ENCODE measurements around the gene PSMB9. TPM values are rescaled to one million over a fixed set of nuclear protein-coding genes. Genes with fewer than 3 reads are reported as not detected.

The PSMB9 gene
- total and polyA plus RNA-seq, 5 donors from 2014 or later, result 148 to 896 (median 525) TPM

GRCh38 chr6:32832535-32832934, 21.5 kb upstream of the PSMB9 start:
- Mint-ChIP-seq H3K4me1 (peaks cover 34 to 65% (median 59%) of the 10 kb centered on the region in 4 donors), H3K9me3 (no peaks in the 10 kb centered on the region), H3K27me3 (no peaks in the 10 kb centered on the region), H3K4me3 (no peak overlapping the region), H3K27ac (no peak overlapping the region), H3K36me3 (peaks cover 81% of the 10 kb centered on the region)
- DNase-seq, result no peak
- no peak for ATAC-seq (ENCODE audit: low read depth in 2 of 2)
- H3K9me3 ChIP-seq (ENCODE audit: control insufficient read depth in 2 of 2, low read length in 2 of 2), result no peaks in the 10 kb centered on the region
- no peak overlapping the region for H3K27ac ChIP-seq (ENCODE audit: insufficient read depth, low read length, poor library complexity, severe bottlenecking)
- peaks cover 87% of the 10 kb centered on the region for H3K36me3 ChIP-seq (ENCODE audit: control insufficient read depth, insufficient read depth, low read length)
- peaks cover 28% of the 10 kb centered on the region for H3K4me1 ChIP-seq (ENCODE audit: control insufficient read depth, insufficient read depth, low read length, poor library complexity, severe bottlenecking)
- H3K27me3 ChIP-seq (ENCODE audit: control insufficient read depth, insufficient read depth, low read length), result no peaks in the 10 kb centered on the region
- no peak overlapping the region for H3K4me3 ChIP-seq (ENCODE audit: low read depth, low read length)

- Mint-ChIP-seq H3K4me1 (peaks cover 31 to 65% (median 59%) of the 10 kb centered on the region in 4 donors), H3K27me3 (no peaks in the 10 kb centered on the region), H3K27ac (peak overlapping the region in 2 of 3 donors; percentile 45 to 68), H3K9me3 (no peaks in the 10 kb centered on the region), H3K4me3 (peak overlapping the region in 2 of 4 donors; percentile 55 to 96), H3K36me3 (peaks cover 72% of the 10 kb centered on the region)
- no peak overlapping the region for H3K4me3 ChIP-seq (ENCODE audit: low read depth, low read length)
- no peaks in the 10 kb centered on the region for H3K27me3 ChIP-seq (ENCODE audit: control insufficient read depth, insufficient read depth, low read length)
- no peak for ATAC-seq (ENCODE audit: low read depth in 2 of 2)
- H3K27ac ChIP-seq (ENCODE audit: insufficient read depth, low read length, poor library complexity, severe bottlenecking), result no peak overlapping the region
- peaks cover 34% of the 10 kb centered on the region for H3K4me1 ChIP-seq (ENCODE audit: control insufficient read depth, insufficient read depth, low read length, poor library complexity, severe bottlenecking)
- no peak for DNase-seq
- H3K36me3 ChIP-seq (ENCODE audit: control insufficient read depth, insufficient read depth, low read length), result peaks cover 76% of the 10 kb centered on the region
- no peaks in the 10 kb centered on the region for H3K9me3 ChIP-seq (ENCODE audit: control insufficient read depth in 2 of 2, low read length in 2 of 2)
These were observed 20.3 kb upstream of the PSMB9 start for GRCh38 chr6:32833664-32834063.

GRCh38 chr6:32835167-32835893, 18.7 kb upstream of the PSMB9 start:
- no peaks in the 10 kb centered on the region for H3K27me3 ChIP-seq (ENCODE audit: control insufficient read depth, insufficient read depth, low read length)
- no peaks in the 10 kb centered on the region for H3K27me3 Mint-ChIP-seq
- peaks cover 35 to 78% (median 68%) of the 10 kb centered on the region in 4 donors for H3K4me1 Mint-ChIP-seq
- H3K27ac Mint-ChIP-seq, result peak overlapping the region; percentile 52 to 100 (median 84)
- peaks cover 67% of the 10 kb centered on the region for H3K36me3 Mint-ChIP-seq
- H3K36me3 ChIP-seq (ENCODE audit: control insufficient read depth, insufficient read depth, low read length), result peaks cover 60% of the 10 kb centered on the region
- H3K27ac ChIP-seq (ENCODE audit: insufficient read depth, low read length, poor library complexity, severe bottlenecking), result no peak overlapping the region
- no peak for DNase-seq
- H3K4me1 ChIP-seq (ENCODE audit: control insufficient read depth, insufficient read depth, low read length, poor library complexity, severe bottlenecking), result peaks cover 48% of the 10 kb centered on the region
- peak overlapping the region; percentile 87 for H3K4me3 ChIP-seq (ENCODE audit: low read depth, low read length)
- no peaks in the 10 kb centered on the region for H3K9me3 ChIP-seq (ENCODE audit: control insufficient read depth in 2 of 2, low read length in 2 of 2)
- no peak for ATAC-seq (ENCODE audit: low read depth in 2 of 2)
- H3K4me3 Mint-ChIP-seq, result peak overlapping the region; percentile 40 to 97 (median 84)
- no peaks in the 10 kb centered on the region for H3K9me3 Mint-ChIP-seq

GRCh38 chr6:32836873-32837272, 17.1 kb upstream of the PSMB9 start:
- Mint-ChIP-seq H3K36me3 (peaks cover 67% of the 10 kb centered on the region), H3K9me3 (no peaks in the 10 kb centered on the region), H3K4me3 (peak overlapping the region; percentile 95 to 97 (median 96)), H3K27ac (peak overlapping the region; percentile 97 to 100 (median 98)), H3K4me1 (peaks cover 35 to 89% (median 74%) of the 10 kb centered on the region in 4 donors), H3K27me3 (no peaks in the 10 kb centered on the region)
- no peak for ATAC-seq (ENCODE audit: low read depth in 2 of 2)
- Histone ChIP-seq H3K9me3 (ENCODE audit: control insufficient read depth in 2 of 2, low read length in 2 of 2) (no peaks in the 10 kb centered on the region), H3K4me3 (ENCODE audit: low read depth, low read length) (peak overlapping the region; percentile 87), H3K4me1 (ENCODE audit: control insufficient read depth, insufficient read depth, low read length, poor library complexity, severe bottlenecking) (peaks cover 63% of the 10 kb centered on the region), H3K36me3 (ENCODE audit: control insufficient read depth, insufficient read depth, low read length) (peaks cover 54% of the 10 kb centered on the region), H3K27me3 (ENCODE audit: control insufficient read depth, insufficient read depth, low read length) (no peaks in the 10 kb centered on the region), H3K27ac (ENCODE audit: insufficient read depth, low read length, poor library complexity, severe bottlenecking) (peak overlapping the region; percentile 99)
- no peak for DNase-seq

- DNase-seq (no peak), ATAC-seq (ENCODE audit: low read depth in 2 of 2) (no peak)
- Mint-ChIP-seq H3K4me1 (peaks cover 40 to 92% (median 78%) of the 10 kb centered on the region in 4 donors), H3K4me3 (peak overlapping the region; percentile 95 to 97 (median 96)), H3K36me3 (peaks cover 65% of the 10 kb centered on the region), H3K9me3 (no peaks in the 10 kb centered on the region), H3K27me3 (no peaks in the 10 kb centered on the region), H3K27ac (peak overlapping the region; percentile 97 to 100 (median 98))
- H3K4me3 ChIP-seq (ENCODE audit: low read depth, low read length), result peak overlapping the region; percentile 87
- peaks cover 53% of the 10 kb centered on the region for H3K36me3 ChIP-seq (ENCODE audit: control insufficient read depth, insufficient read depth, low read length)
- H3K9me3 ChIP-seq (ENCODE audit: control insufficient read depth in 2 of 2, low read length in 2 of 2), result no peaks in the 10 kb centered on the region
- peak overlapping the region; percentile 99 for H3K27ac ChIP-seq (ENCODE audit: insufficient read depth, low read length, poor library complexity, severe bottlenecking)
- peaks cover 71% of the 10 kb centered on the region for H3K4me1 ChIP-seq (ENCODE audit: control insufficient read depth, insufficient read depth, low read length, poor library complexity, severe bottlenecking)
- no peaks in the 10 kb centered on the region for H3K27me3 ChIP-seq (ENCODE audit: control insufficient read depth, insufficient read depth, low read length)
These were observed 16.3 kb upstream of the PSMB9 start for GRCh38 chr6:32837651-32838113.

GRCh38 chr6:32838114-32838958, 15.7 kb upstream of the PSMB9 start, which contains the start of gene TAP2:
Gene TAP2 (minus strand): TSS chr6:32838739. CDS start chr6:32838233, 506 bp downstream.
- peak; percentile 95 to 97 (median 96) for DNase-seq
- H3K36me3 Mint-ChIP-seq, result peaks cover 65% of the 10 kb centered on the region
- Histone ChIP-seq H3K27me3 (ENCODE audit: control insufficient read depth, insufficient read depth, low read length) (no peaks in the 10 kb centered on the region), H3K27ac (ENCODE audit: insufficient read depth, low read length, poor library complexity, severe bottlenecking) (peak within 1 kb of the TSS; percentile 99), H3K4me3 (ENCODE audit: low read depth, low read length) (peak within 1 kb of the TSS; percentile 87), H3K9me3 (ENCODE audit: control insufficient read depth in 2 of 2, low read length in 2 of 2) (no peaks in the 10 kb centered on the region), H3K36me3 (ENCODE audit: control insufficient read depth, insufficient read depth, low read length) (peaks cover 49% of the 10 kb centered on the region), H3K4me1 (ENCODE audit: control insufficient read depth, insufficient read depth, low read length, poor library complexity, severe bottlenecking) (peaks cover 78% of the 10 kb centered on the region)
- peak; percentile 93 to 95 for ATAC-seq (ENCODE audit: low read depth in 2 of 2)
- H3K27ac Mint-ChIP-seq, result peak within 1 kb of the TSS; percentile 97 to 100 (median 98)
- H3K9me3 Mint-ChIP-seq, result no peaks in the 10 kb centered on the region
- peaks cover 40 to 92% (median 74%) of the 10 kb centered on the region in 4 donors for H3K4me1 Mint-ChIP-seq
- no peaks in the 10 kb centered on the region for H3K27me3 Mint-ChIP-seq
- H3K4me3 Mint-ChIP-seq, result peak within 1 kb of the TSS; percentile 95 to 97 (median 96)

- Histone ChIP-seq H3K27ac (ENCODE audit: insufficient read depth, low read length, poor library complexity, severe bottlenecking) (peak overlapping the region; percentile 99), H3K4me1 (ENCODE audit: control insufficient read depth, insufficient read depth, low read length, poor library complexity, severe bottlenecking) (peaks cover 82% of the 10 kb centered on the region), H3K27me3 (ENCODE audit: control insufficient read depth, insufficient read depth, low read length) (no peaks in the 10 kb centered on the region), H3K36me3 (ENCODE audit: control insufficient read depth, insufficient read depth, low read length) (peaks cover 38% of the 10 kb centered on the region), H3K9me3 (ENCODE audit: control insufficient read depth in 2 of 2, low read length in 2 of 2) (no peaks in the 10 kb centered on the region), H3K4me3 (ENCODE audit: low read depth, low read length) (no peak overlapping the region)
- ATAC-seq (ENCODE audit: low read depth in 2 of 2) (no peak), DNase-seq (no peak)
- Mint-ChIP-seq H3K4me3 (peak overlapping the region; percentile 33 to 97 (median 96)), H3K4me1 (peaks cover 32 to 82% (median 64%) of the 10 kb centered on the region in 4 donors), H3K36me3 (peaks cover 55% of the 10 kb centered on the region), H3K27ac (peak overlapping the region; percentile 85 to 100 (median 98)), H3K27me3 (no peaks in the 10 kb centered on the region), H3K9me3 (no peaks in the 10 kb centered on the region)
These were observed 14.6 kb upstream of the PSMB9 start for GRCh38 chr6:32839356-32839755.
